ENCODE measurements around the gene ANAPC2.

The ANAPC2 gene

DNA sequence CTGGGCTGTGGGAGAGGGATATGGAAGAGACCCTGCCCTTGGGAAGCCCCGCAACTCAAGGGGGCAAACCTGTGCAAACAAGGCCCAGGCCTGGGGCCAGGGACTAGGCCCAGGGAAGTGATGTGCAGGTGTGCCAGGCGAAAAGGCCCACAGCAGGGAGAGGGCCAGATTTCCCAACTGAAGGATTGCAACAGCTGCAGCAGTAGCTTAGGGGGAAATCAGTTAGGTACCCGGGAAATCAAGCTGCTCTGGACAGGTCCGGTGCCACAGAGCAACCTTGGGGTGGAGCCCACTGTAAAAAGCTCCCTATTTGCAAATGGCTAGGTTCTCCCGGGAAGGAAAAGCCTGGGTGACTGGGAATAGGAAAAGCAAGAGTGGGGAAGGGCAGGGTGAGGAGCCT lies 39.0 kb downstream of the ANAPC2 start:
- DNase-seq (ENCODE audit: insufficient read length, low spot score) (no peak), FAIRE-seq (no peak)

DNA sequence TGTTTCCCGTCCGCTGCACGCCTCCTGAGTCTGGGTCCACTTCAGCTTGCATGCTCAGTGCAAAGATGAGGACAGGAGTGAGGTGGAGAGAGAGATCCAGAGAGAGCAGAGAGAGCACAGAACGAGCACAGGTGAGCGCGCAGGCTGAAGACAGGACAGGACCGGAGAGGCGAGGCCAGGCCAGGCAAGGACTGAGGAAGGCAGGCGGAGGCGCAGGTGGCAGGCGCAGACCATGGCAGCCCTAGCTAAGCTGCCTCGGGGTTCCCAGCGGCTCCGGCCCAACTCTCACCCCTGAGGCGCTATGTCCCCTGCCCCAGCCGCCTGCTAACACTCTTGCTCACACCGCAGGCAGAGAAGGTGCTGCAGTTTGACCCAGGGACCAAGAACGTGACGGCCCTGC lies 39.7 kb downstream of the ANAPC2 start:
- DNase-seq (ENCODE audit: insufficient read length, low spot score), result no peak
- no peak for FAIRE-seq

DNA sequence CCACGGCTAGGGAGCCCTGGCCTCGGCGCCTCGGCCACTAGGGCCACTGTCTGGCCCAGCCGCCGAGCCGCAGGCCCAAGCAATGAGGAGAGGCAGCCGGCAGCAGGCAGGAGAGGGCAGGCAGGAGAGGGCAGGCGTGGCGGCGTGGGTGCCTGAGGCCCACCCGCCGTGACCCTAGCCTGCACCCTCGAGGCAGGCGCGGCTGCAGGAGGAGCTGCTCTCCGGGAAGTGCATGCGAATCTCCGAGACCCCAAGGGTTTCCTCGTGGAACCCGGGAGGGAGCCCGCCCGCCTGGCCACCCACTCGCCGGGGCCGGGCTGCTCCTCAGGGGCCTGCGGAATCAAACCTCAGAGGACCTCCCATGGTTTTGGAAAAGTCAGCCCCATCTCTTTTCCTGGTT lies 40.1 kb downstream of the ANAPC2 start:
- FAIRE-seq, result no peak

DNA sequence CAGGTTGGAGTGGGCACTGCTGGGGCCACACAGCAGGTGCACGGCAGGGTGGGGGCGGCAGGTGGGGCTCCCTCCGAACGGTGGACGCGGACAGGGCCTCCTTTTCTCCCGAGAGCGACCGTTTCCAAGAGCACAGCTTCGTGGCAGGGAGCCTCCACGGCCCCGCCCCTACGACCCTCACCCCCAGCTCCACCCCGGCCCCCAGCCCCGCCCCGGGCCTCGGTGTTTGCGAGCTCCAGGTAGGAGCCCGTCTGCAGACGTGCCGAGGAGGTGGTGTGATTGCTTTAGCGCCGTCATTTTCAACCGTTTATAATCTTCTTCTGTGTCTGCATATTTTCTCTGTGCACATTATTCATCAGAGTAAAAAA lies 40.6 kb downstream of the ANAPC2 start:
- DNase-seq (ENCODE audit: insufficient read length, low spot score), result no peak

More for the DNA sequence above, 40.1 kb downstream of the ANAPC2 start:
- no peak for DNase-seq (ENCODE audit: insufficient read length, low spot score)

DNA sequence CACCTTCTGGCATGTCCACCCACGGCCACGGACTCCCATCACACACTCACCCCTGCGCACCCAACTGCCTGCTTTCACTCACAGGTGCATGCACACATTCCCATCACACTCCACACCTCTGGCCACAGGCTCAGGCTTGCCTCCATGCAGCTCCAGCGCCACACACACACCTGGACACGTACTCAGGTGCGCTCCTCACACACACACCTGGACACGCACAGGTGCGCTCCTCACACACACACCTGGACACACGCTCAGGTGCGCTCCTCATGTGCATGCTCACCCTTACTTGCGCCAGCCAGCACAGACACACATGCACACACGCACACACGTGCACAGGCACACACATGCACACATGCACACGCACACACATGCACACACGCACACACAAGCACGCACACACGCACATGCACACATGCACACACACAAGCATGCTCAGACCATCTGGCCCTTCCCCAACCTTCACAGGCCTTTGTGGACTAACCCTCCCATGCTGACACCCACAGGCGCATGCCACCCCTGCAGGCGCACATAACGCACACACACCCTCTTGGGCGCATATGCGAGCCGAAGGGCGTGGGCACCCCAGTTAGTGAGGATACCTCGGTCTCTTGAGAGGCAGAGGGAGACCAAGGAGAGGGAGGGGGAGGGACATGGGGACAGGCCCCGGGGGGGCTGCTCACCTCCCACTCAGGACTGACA lies 41.1 kb downstream of the ANAPC2 start:
- FAIRE-seq (no peak), DNase-seq (ENCODE audit: insufficient read length, low spot score) (no peak)

More for the DNA sequence above, 40.6 kb downstream of the ANAPC2 start:
- no peak for FAIRE-seq

DNA sequence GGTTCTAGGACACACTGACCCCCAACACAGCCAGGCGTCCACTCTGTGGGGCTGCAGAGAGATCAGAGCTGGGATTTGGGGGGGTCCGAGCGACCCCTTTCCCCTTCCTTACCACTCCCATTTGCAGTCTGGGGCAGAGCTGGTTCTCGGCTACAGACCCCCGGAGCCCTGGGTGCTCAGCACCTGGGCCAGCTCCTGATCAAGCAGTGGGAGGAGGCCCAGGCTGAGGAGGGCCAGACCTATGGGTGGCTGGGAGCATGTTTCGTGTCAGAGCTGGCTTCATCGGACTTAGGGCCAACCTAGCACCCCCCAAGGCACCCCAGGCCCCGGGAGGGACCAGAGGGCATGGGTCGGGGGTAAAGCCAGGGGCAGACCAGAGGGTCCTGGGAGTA lies 41.8 kb downstream of the ANAPC2 start:
- FAIRE-seq (no peak), DNase-seq (ENCODE audit: insufficient read length, low spot score) (no peak)

DNA sequence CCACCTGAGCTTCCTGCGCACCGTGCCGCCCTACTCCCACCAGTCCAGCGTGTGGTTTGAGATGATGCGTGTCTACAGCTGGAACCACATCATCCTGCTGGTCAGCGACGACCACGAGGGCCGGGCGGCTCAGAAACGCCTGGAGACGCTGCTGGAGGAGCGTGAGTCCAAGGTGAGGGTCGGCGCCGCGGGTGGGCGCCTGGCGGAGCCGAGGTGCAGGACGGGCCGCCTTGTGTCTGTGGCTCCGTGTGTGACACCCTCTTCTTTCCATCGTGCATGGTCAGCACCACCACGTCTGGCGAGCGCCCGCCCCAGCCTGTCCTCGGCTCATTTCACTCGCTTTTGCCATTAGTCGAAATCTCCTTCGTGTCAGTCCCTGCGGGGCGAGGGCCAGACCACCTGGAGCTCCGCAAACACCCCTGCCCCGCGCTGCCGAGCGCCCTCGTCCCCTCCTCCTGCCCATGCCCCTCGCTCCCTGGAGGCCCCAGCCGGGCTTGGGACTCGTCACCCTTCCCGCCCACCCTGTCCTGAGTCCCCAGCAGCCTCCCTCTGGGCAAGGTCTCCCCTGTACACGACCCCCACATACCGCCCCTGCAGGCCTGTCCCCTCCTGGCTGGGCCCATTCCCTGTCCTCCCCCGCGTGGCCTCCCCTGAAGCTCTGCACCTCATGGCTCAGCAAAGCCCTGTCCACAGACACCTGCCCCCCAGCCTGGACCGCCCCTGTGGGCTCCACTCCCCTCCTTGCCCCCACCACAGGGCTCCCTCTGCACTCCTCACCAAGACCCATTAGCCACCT lies 42.4 kb downstream of the ANAPC2 start:
- DNase-seq (ENCODE audit: insufficient read length, low spot score), result no peak

DNA sequence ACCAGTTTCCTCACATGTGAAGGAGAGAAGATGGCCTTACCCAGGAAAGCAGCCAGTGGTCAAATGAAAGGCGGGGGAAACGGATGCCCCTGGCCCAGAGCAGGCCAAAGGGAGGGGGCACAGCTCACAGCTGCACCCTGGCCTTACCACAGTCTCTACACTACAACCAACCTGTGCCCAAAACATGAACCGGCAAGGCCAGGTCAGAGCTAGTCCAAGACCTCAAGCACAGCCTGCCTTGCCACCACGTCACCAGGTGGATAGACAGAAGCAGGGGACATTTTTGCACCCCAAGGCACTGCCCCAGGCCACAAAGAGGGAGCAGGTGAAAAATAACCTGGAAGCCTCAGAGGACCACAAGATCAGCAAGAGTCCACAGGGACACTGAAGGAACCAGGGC lies 44.9 kb downstream of the ANAPC2 start:
- no peak for FAIRE-seq

More for the DNA sequence above, 42.4 kb downstream of the ANAPC2 start:
- no peak for FAIRE-seq

DNA sequence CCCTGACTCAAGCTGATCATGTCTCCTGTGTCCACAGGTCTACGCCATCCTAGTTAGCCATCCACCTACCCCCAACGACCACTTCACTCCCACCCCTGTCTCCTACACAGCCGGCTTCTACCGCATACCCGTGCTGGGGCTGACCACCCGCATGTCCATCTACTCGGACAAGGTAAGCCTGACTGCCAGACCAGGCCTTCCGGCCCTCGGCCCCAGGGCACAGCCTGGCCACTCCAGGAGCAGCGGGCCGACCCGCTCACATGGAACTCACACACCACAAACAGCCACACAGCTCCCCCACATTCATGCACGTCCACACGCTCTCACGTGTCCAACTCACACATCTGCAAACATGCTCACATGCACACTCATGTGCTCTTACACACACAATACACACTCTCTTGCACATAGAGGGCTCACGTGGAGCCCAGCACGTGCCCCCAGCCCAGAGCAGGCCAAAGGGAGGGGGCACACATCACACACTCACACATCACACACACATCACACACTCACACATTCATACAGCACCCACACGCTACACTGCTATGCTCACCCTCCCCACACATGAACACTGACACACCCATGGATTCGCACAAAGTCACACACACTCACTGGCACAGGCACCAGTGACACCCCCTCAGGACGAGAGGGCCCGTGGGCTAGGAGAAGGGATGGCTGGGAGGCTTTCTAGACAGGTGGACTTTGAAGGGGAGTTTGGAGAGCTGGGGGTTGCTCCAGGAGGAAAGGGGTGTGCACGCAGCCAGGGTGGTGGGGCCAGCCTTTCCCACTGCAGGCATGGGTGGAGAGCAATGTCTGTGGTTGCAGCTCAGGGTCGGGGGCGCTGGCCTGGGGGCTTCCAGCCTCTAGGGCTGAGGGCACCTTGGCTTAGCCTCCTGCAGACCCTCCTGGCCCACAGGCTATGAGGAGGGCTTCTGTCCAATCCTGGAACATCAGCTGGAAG lies 46.1 kb downstream of the ANAPC2 start:
- FAIRE-seq, result no peak
- DNase-seq (ENCODE audit: insufficient read length, low spot score), result peak; percentile 7

More for the DNA sequence above, 44.9 kb downstream of the ANAPC2 start:
- DNase-seq (ENCODE audit: insufficient read length, low spot score), result no peak

DNA sequence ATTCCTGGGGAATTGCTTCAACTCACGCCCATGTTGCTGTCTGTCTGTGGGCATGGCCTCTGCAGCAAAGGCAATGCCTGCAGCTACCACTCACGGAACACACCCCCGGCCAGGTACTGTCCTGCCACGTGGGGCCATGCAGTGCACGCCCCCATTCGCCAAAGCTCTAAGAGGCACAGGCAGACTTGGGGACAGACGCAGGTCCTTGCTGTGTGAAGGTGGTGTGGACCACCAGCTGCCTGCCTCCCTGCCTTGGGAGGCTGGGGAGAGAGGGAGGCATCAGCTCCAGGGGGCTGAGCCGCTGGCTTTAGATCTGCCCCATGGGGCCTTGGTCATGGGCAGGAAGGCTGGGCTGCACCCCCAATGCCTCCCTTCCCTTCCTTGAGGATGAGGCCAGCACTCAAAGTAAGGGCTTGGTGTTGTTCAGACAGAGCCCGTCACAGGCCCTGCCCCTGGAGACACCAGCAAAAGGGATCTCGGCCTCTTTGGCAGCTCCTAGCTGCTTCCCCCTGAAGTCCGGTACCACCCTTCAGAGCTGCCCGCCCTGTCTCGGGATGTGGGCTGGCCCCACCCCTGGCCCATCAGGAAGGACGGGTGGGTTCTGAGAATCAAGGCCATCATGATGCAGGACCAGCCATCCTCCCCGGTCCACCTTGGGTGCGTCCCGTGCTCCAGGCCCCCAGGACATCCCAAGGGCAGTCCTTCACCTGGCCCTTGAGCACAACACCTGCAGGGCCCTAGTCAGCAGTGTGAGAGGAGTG lies 47.1 kb downstream of the ANAPC2 start:
- no peak for FAIRE-seq
- peak; percentile 16 for DNase-seq (ENCODE audit: insufficient read length, low spot score)

DNA sequence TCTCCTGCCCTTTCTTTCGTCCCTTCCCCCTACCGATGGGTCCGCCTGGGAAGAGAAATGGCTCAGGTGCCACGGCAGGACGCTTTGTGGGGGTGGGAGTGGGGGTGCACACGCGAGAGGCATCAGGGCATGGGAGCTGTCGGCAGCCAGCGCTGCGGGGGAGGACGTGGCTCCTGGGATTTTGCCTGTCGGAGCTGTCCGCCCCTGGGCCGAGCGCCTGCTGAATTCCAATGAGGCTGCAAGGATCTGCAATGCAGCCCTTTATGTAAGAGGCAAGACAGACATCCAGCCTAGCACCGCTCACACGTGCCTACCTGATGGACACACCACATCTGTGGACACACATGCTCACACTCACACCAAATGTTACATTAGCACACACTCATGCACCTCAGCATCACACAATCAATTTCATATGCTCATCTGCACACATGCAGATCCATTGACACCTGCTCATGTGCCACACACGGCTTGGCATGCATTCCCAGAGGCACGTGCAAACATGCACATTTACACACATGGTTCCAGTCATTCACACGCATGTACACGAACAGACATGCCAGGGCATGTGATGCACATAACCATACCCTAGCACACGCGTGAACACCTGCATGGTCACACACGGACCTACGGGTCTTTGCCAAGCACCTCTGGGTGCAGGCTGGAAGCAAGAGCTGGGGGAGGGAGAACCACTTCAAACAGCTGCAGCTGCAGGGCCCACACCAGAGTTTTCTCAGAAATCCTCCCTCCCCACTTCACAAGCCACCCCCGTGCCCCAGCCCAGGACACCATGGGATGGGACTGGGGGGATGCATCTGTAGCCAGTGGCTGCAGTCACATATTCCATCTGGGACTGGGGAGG lies 48.0 kb downstream of the ANAPC2 start:
- no peak for FAIRE-seq

DNA sequence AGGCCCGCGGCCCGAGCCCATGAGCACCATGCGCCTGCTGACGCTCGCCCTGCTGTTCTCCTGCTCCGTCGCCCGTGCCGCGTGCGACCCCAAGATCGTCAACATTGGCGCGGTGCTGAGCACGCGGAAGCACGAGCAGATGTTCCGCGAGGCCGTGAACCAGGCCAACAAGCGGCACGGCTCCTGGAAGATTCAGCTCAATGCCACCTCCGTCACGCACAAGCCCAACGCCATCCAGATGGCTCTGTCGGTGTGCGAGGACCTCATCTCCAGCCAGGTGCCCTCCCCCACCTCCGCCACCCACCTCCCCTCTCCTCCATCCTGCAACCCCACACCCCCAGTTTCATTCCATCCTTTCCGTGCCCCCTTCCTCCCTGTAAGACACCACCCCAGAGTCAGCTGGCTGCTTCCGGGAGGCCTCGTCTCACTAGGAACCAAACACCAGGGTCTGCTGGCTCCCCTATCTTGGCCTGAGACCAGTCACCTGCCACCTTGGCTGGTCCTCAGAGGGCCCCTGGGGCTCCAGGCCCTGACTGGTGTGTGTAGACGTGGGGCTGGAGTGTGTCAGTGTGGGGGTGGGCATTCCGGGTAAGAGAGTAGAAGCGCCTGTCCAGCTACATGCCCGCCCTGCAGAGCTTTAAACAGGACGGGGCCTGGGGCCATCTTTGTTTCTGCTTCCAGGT lies 48.8 kb downstream of the ANAPC2 start:
- no peak for FAIRE-seq
- peak; percentile 9 for DNase-seq (ENCODE audit: insufficient read length, low spot score)

More for the DNA sequence above, 48.0 kb downstream of the ANAPC2 start:
- peak; percentile 9 for DNase-seq (ENCODE audit: insufficient read length, low spot score)

DNA sequence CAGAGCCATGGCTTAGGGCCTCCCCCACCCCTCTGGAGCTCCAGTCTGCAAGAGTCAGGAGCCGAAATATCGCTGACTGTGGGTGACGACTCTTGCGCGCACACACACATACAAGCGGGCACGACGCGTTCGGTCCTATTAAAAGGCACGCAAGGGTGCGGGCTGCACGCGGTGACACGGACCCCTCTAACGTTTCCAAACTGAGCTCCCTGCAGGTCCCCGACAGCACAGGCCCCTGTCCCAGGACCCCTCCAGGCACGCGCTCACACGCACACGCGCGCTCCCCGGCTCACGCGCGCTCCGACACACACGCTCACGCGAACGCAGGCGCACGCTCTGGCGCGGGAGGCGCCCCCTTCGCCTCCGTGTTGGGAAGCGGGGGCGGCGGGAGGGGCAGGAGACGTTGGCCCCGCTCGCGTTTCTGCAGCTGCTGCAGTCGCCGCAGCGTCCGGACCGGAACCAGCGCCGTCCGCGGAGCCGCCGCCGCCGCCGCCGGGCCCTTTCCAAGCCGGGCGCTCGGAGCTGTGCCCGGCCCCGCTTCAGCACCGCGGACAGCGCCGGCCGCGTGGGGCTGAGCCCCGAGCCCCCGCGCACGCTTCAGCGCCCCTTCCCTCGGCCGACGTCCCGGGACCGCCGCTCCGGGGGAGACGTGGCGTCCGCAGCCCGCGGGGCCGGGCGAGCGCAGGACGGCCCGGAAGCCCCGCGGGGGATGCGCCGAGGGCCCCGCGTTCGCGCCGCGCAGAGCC lies 49.5 kb downstream of the ANAPC2 start, which contains the start of gene GRIN1:
TSS of gene GRIN1 (plus strand) at position 433 of the 746 bp plus-strand sequence. CDS start 333 bp downstream, outside the sequence.
- peak; percentile 28 for DNase-seq (ENCODE audit: insufficient read length, low spot score)
- FAIRE-seq, result no peak

DNA sequence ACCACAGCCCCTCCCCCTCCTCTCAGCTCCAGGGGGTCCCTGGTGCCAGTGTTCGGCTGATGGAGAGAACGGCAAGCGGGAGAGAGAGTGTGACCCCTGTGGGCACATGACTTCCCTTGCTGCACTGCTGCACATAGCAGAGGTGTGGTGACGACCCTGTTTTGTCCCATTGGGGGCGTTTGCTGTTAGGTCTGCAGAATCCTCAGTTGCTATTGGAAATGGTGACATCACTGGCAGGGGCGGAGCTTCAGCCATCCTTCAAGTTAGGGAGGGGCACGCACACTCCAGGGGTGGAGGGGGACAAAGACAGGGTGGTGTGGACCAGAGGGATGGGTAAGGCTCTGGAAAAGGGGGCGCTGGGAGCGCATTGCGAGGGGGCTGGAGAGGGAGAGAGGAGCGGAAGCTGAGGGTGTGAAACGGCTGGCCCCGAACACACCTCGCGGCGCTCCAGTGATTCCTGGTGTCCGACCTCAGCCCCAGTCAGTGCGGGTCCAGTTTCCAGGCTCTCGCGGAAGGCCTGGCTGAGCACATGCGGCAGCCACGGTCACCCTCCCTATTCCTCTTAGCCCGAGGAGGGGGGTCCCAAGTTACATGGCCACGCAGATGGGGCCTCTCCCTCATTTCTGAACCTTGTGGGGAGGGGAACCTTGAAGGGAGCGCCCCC lies 50.2 kb downstream of the ANAPC2 start:
- DNase-seq (ENCODE audit: insufficient read length, low spot score), result peak; percentile 53
- FAIRE-seq, result no peak

DNA sequence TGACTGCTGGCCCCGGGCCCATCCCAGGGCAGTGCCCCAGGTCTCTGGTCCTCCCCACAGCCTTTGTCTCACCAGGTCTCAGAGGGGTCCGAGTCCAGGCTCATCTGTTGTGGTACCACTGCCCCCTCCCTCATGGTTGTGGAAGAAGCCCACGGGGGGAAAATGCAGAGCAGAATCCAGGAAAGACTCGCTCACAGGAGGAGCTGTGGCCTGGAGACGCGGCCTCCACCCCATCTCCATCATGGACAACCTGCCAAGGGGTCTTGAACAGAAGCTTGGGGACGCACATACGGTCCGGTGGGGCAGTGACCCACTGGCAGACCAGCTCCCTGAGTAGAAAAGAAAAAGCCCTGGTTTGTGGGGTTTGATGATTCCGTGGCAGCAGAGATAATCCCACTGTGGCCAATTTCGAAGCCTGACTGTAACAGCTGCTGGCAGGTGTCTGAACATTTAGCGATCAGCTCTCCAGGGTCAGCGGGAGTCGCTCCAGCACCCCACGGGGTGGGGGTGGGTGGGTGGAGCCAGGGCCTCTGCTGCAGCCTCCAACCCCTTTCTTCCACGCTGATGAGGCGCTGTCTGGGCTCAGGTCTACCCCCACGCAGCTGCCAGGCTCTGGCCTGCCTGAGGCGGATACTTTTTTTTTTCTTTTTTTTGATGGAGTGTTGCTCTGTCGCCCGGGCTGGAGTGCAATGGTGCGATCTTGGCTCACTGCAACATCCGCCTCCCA lies 51.3 kb downstream of the ANAPC2 start:
- no peak for FAIRE-seq
- peak; percentile 9 for DNase-seq (ENCODE audit: insufficient read length, low spot score)

DNA sequence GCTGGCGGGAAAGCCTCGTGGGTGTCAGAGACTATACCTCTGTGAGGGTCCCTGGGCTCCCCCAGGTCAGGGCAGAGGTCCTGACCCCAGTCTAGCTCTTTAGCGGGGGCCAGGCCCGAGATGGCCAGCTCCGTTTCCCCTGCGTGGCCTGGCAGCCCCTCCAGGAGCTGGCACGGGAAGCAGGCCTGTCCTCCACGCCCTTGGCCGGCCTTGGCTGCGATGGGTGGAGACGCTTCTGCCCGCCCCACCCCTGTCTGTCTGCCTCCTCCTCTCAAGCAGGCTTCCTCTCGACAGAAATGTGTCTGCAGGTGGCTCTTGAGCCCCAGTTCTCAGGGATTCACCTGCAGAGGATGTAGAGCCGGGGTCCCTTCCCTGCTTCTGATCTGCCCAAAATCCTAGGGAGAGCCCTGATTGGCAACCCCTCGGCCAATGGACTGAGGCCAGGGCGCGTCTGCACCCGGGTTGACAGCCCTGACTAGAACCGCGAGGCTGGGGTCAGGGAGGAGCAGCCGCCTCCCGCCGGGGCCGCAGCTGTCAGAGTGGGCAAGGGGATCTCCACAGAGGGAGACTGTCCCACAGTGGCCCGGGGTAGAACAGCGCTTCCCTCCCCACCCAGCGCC lies 52.0 kb downstream of the ANAPC2 start:
- no peak for FAIRE-seq
- peak; percentile 30 for DNase-seq (ENCODE audit: insufficient read length, low spot score)

All from GM19239 (cell line).